GM04504 (cell line): ENCODE data around the gene C3orf20.
"Not testable (repeated sequence)": the region's sequence is repeated elsewhere in the genome, so short reads cannot be mapped to it uniquely, and the experiment has no call there.

Experiments
- DNase-seq: peaks from one replicate; pipeline ENCODE4 v3.0.0-alpha.2; 2012; ENCODE audit warnings: low read depth

The C3orf20 gene

GRCh38 chr3:14650193-14650592 lies 24.7 kb upstream of the C3orf20 start:
- DNase-seq: no peak

GRCh38 chr3:14651440-14652251 lies 23.3 kb upstream of the C3orf20 start, which contains the start of gene CCDC174:
Gene CCDC174, plus strand, starts transcription at chr3:14651762. Its CDS starts 75 bp downstream, at chr3:14651837.
- peak; percentile 99 for DNase-seq

- DNase-seq: not testable (repeated sequence)
Measured at GRCh38 chr3:14652360-14652907, 22.5 kb upstream of the C3orf20 start.

GRCh38 chr3:14657579-14657978 lies 17.4 kb upstream of the C3orf20 start:
- DNase-seq: no peak

GRCh38 chr3:14658978-14659377 lies 16.0 kb upstream of the C3orf20 start:
- DNase-seq: no peak

GRCh38 chr3:14660942-14661341 lies 14.0 kb upstream of the C3orf20 start:
- DNase-seq: no peak

- no peak for DNase-seq
Measured at GRCh38 chr3:14663396-14664135, 11.4 kb upstream of the C3orf20 start.

GRCh38 chr3:14664170-14664569 lies 10.8 kb upstream of the C3orf20 start:
- no peak for DNase-seq

- no peak for DNase-seq
Measured at GRCh38 chr3:14672588-14672987, 2.4 kb upstream of the C3orf20 start.

GRCh38 chr3:14676881-14677280 lies 1.9 kb downstream of the C3orf20 start:
- no peak for DNase-seq

GRCh38 chr3:14678015-14678503 lies 3.1 kb downstream of the C3orf20 start:
- no peak for DNase-seq

GRCh38 chr3:14680115-14680514 lies 5.2 kb downstream of the C3orf20 start:
- DNase-seq: no peak

GRCh38 chr3:14680716-14681115 lies 5.8 kb downstream of the C3orf20 start:
- DNase-seq: no peak

GRCh38 chr3:14684447-14684846 lies 9.5 kb downstream of the C3orf20 start:
- DNase-seq: no peak

GRCh38 chr3:14685179-14685578 lies 10.2 kb downstream of the C3orf20 start:
- no peak for DNase-seq

GRCh38 chr3:14687360-14687759 lies 12.4 kb downstream of the C3orf20 start:
- DNase-seq: no peak

GRCh38 chr3:14688525-14688924 lies 13.6 kb downstream of the C3orf20 start:
- DNase-seq: no peak

- no peak for DNase-seq
Measured at GRCh38 chr3:14689247-14689980, 14.5 kb downstream of the C3orf20 start.

GRCh38 chr3:14691239-14691638 lies 16.3 kb downstream of the C3orf20 start:
- DNase-seq: no peak

GRCh38 chr3:14691719-14692118 lies 16.8 kb downstream of the C3orf20 start:
- no peak for DNase-seq

- DNase-seq: no peak
Measured at GRCh38 chr3:14698601-14699244, 23.8 kb downstream of the C3orf20 start.

GRCh38 chr3:14699643-14700042 lies 24.7 kb downstream of the C3orf20 start:
- DNase-seq: no peak
